GM18861 (cell line): ENCODE measurements around the gene CLEC10A.
"Not testable (repeated sequence)": the region's sequence is repeated elsewhere in the genome, so short reads cannot be mapped to it uniquely, and the experiment has no call there.

Experiments
- ATAC-seq: cut with Tn5 transposase; IDR thresholded peaks from one replicate; pipeline ENCODE4 v1.9.1; 2021; ENCODE audit not compliant: unreplicated experiment

Gene CLEC10A

DNA sequence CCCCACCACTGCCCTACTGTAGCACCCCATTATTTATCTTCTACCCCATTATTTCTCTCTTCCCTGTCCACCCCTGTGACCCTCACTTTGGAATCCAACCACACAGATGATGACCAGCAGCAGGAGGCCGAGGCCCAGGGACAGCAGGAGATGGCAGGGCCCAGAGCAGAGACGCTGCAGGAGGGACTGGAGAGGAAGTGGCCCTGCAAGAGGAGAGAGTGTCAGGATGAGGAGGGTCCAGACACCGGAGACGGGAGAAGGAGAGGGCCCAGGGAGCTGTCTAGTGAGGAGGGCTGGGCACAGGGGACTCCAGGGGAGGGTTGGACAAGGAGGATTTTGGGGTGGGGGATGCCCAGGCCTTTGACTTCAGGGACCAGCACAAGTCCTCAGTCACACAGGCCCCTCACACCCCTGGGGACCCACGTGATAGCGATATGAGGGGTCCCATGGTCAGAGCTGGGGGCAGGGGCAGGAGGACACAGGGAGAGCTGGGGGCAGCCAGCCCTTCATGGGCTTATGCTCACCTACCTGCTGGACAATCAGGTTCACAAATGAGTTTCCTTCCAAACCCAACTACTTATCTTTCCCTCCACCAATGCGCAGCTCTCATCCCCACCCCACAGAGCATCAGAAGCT is 2.0 kb downstream of the CLEC10A start:
- ATAC-seq = no peak

DNA sequence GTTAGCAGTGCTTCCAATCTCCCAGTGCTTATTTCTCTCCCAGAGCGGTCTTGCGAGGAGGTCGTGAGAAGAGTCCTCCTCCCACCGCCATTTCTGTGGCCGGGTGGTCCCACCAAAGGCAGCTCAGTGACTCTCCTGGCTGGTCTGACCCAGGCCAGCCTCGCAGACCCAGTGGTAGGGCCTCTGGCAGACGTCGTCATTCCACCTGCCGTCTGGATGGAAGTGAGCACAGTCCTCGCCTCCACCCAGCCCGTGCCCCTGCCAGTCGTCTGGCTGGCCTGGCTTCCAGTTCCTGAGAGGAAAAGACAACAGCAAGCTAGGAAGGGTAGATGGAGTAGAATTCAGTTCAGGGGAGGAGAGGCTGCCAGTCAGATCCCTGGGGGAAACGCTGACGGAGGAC is 5.1 kb downstream of the CLEC10A start:
- ATAC-seq = no peak

DNA sequence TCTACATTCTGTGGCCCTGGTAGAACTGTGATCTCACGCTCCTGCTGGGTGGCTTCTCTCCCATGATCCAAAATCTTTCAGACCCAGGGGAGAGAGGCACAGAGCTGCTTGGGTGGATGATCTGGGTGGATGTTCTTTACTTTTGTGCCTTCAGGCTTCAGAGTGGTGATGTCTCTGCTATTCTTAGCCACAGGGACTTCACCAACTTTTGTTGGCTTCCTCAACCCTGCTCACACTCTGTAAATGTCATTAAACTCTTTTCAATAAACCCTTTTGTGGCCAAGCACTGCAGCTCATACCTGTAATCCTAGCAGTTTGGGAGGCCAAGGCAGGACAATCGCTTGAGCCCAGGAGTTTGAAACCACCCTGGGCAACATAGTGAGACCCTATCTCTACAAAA is 7.6 kb downstream of the CLEC10A start:
- no peak for ATAC-seq

DNA sequence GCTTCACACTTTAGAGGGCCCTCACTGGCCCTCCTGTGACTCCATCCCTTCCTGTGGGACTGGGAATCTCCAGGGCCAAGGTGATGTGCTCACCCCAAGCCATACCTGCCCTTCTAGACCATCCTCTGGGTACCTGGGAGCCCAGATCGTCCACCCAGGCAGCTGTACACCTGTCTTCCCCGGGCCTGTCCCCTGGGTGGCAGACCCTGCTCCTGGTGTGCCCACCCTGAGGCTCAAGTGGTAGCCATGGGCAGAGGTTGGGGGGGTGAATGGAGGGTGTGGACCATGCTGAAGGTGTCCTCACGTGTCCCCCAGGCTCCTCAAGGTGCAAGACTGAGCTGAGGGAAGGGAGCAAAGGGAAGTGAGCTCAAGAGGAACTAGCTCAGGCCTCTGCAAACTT is 9.3 kb downstream of the CLEC10A start:
- ATAC-seq = no peak

DNA sequence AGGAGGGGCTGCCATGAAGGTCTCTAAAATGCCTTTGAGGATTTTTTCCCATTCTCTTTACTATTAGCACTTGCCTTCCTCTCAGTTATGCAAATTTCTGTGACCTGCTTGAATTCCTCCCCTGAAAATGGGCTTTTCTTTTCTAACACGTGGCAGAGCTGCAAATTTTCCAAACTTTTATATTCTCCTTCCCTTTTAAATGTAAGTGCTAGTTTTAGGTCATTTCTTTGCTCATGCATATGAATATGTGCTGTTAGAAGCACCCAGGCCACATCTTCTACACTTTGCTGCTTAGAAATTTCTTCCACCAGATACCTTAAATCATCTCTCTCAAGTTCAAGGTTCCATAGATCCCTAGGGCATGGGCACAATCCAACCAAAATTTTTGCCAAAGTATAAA is 11.8 kb downstream of the CLEC10A start:
- no peak for ATAC-seq

DNA sequence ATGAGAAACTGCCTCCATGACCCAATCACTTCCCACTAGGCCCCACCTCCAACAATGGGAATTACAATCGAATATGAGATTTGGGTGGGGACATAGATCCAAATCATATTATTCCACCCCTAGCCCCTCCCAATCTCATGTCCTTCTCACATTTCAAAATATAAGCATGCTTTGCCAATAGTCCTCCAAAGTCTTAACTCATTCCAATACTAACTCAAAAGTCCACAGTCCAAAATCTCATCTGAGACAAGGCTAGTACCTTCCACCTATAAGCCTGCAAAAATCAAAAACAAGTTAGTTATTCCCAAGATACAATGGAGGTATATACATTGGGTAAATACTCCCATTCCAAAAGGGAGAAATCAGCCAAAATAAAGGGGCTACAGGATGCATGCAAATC is 12.9 kb downstream of the CLEC10A start:
- ATAC-seq = no peak

DNA sequence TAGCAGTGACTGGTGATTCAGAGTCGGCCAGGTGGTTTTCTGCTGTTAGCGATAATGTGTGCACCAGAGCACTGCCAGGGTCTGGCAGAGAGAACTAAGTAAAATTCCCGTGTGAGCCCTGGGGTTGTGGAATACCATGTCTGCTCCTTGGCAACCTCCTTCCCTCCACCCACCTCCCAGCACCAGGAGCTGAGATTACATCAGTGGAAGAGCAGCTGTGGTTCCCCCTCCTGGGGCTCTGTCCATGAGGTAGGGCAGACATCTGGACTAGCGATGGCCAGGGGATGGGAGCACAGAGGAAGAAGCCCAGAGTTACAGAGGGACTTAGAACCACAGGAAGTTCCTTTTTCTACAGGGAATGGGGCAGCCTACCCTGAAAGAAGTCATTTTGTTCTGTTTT is 15.8 kb downstream of the CLEC10A start:
- ATAC-seq = no peak

DNA sequence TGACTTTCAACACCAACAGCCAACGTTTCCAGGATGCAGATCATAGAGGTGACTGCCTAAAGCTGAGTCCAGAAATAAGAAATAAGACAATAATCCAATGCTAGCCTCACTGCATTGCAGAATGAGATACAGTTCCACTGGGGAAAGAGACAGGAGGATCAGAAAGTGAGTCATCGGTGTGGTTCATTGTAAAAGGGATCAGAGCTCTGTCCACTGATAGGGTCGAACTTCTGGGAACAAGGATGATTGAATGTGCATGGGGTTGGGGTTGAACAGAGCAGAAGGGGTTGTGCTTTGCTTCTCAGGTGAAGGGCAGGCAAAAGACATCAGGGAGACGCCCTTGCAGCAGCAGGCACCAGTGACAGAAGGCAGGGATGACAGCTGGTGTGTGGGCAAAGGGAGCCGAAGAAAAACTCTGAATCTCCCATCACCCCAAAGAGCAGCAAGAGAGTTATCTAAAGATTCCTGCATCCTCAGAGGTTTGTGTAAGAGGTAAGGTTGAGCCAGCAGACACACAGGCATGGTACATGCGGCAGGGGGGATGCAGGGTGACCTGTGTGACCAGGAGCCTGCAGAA is 16.4 kb downstream of the CLEC10A start:
- no peak for ATAC-seq

DNA sequence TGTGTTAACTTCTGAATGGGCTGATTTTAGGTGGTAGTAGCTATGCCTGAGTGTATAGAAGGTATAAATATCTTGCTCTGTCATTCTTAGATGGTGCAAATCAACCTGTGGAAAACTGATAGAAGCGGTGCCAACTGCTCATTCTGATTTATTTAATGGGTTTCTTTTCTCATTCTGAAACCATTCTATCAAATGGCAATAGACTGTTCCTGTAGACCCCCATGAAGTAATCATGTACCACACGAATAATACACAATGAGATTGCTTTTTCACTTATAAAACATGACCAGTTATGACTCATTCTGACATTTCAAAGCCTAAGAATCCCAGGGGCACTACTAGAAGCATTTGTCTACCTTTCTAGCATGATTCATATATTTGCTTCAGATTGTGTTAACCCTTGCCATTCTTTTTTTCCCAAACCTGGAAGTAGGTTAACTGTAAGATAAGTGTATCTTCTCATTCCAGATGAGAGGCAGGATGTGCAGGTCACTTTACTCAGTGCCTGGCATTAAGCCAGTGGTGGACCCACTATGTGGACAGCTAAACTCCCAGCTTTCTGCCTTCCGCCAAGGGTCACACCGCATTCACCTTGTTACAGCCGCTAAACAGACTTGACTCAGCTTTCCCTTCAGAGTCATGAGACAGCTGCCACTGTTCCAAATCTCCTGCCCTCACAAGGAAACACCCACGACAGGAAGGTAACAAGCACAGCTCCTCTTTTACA is 19.7 kb downstream of the CLEC10A start:
- no peak for ATAC-seq

DNA sequence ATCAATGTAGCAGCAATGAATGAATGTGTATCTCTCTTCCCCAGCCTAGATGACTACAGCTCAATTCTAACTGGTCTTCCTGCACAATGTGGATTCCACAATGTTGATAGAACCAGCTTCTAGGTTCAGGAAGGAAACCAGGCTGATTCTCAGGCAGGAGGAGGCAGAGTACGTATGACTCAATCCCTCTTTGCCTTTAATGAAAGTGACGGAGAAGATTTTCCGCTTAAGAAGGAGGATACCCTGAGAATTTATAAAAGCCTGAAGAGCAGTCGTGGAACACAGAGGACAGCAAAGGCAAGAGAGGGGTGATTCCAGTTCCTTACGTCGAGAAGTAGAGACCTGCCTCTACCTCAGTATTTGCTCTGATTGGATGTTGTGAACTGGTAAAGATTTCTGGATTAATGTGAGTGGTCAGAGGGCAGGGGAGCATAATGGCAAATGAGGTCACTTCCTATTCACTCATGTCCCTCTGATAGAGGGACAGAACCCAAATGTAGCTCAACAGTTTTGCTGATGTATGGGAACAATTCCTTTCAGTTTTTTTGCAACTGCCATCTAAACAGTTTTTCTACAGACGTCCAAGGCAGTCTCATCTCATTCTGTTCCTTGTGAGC is 21.1 kb downstream of the CLEC10A start:
- no peak for ATAC-seq

DNA sequence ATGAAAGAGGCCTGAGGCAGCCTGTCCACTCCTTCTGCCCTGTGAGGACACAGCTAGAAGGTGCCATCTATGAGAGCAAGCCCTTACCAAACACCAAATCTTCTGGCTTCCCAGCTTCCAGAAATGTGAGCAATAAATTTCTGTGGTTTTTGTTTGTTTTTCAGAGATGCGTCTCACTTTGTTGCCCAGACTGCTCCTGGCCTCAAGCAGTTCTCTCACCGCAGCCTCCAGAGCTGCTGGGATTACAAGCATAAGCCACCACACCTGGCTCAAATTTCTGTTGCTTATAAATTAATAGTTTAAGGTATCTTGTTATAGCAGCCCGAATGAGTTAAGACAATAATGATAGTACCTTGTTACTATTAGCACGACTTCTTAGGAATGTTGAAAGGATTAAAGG is 23.7 kb downstream of the CLEC10A start:
- no peak for ATAC-seq

DNA sequence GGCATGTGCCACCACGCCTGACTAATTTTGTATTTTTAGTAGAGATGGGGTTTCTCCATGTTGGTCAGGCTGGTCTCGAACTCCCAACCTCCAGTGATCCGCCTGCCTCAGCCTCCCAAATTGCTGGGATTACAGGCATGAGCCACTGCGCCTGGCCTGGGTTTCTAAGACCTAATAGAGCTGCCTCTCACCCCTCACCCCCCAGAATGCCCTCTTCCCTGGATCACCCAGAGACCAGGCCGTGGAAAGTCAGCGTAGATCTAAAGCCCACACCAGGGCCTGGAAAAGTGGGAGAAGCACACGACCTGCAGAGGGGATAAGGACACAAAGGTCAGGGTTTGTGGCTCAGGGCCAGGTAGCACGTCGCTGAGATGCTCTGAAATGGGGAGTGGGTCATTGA is 29.5 kb downstream of the CLEC10A start:
- not testable (repeated sequence) for ATAC-seq

DNA sequence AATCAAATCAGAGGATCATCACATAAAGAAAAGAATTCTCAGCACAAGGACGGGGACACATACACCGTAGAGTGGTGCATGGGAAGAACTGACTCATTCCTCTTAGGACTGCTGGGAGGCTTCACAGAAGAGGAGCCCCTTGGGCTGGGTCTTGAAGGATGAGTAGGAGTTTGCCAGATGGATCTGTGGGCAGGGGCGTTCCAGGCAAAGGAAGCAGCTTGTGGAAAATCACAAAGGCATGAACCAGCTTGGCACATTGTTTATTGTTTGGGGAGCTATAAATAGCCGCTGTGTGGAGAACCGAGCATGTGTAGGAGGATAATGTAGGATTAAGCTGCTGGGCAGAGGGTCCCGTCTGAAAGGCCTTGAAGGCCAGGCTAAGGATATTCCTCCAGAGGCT is 31.1 kb downstream of the CLEC10A start:
- ATAC-seq = no peak

DNA sequence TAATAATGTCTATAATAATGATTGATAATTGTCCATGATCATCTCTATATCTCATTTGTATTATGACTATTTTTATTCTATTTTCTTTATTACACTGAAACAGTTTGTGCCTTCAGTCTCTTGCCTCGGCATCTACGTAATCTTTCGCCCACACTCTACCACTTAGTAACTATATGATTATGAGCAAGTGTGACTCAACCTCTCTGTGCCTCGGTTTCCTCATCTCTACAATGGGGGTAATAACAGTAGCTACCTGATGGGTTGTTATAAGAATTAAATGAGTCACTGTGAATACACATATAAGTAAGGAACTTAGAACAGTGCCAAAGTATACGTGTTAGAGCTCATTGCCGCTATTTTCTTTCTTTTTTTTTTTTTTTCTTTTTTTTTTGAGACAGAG is 32.5 kb downstream of the CLEC10A start:
- no peak for ATAC-seq

DNA sequence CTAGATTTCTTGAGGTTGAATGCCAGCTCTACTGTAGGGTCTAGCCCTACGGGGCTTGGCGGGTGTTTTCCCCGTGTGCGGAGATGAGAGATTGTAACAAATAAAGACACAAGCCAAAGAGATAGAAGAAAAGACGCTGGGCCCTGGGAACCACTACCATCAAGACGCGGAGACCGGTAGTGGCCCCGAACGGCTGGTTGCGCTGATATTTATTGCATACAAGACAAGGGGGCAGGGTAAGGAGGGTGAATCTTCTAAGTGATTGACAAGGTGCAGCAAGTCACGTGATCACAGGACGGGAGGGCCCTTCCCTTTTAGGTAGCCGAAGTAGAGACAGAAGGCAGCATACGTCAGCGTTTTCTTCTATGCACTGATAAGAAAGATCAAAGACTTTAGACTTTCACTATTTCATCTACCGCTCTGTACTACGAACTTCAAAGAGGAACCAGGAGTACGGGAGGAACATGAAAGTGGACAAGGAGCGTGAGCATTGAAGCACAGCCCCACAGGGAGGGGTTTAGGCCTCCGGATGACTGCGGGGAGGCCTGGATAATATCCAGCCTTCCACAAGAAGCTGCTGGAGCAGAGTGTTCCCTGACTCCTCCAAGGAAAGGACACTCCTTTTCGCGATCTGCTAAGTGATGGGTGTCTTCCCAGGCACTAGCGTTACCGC is 33.2 kb downstream of the CLEC10A start:
- not testable (repeated sequence) for ATAC-seq

DNA sequence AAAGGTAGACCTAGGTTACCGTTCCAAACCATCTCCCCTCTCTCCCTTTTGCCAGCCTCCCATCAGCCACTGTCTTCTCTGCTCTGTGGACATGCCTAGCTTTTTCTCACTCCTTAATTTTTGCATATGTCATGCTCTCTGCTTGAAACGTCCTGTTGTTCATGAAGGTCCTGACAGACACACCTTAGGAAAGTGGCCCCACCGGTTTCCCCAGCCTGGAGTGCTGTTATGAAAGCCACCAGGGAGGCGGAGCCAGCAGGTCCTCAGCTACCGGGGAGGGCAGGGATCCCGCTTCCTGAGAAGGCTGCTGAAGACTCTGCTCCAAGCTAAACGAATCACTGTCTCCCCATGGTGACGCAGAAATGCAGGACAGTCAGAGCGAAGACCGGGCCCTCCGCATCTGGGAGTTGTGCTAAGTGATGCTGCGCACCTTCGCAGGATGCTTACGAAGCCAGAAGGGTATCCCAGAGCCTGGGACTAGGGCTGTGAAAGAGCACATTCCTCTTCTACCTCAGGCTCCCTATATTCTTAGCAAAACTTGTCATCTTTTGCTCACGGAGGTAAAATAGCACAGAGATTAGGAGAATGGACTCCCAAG is 33.8 kb downstream of the CLEC10A start:
- no peak for ATAC-seq

DNA sequence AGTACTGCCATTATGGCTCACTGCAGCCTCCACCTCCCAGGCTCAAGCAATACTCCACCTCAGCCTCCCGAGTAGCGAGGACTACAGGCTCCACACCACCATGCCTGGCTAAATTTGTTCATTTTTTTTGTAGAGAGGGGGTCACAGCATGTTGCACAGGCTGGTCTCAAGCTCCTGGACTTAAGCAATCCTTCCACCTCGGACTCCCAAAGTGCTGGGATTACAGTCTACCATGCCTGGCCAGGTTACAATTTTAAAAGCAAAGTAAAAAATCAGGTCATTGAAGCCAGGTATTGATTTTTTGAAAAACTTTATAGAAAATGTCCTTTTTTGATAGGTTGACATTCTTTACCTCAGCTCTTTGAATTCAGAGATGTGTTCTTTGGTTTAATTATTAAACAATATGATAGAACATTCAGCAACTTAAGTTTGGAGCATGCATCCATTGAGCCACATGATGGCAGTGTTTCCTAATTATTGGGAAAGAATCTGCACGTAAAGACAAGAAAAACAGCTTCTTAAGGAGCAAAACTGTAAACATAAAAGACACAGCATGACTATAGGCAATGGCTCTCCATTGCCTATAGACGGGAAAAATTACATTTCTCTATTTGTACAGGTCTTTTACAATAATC is 34.4 kb downstream of the CLEC10A start:
- ATAC-seq = no peak

DNA sequence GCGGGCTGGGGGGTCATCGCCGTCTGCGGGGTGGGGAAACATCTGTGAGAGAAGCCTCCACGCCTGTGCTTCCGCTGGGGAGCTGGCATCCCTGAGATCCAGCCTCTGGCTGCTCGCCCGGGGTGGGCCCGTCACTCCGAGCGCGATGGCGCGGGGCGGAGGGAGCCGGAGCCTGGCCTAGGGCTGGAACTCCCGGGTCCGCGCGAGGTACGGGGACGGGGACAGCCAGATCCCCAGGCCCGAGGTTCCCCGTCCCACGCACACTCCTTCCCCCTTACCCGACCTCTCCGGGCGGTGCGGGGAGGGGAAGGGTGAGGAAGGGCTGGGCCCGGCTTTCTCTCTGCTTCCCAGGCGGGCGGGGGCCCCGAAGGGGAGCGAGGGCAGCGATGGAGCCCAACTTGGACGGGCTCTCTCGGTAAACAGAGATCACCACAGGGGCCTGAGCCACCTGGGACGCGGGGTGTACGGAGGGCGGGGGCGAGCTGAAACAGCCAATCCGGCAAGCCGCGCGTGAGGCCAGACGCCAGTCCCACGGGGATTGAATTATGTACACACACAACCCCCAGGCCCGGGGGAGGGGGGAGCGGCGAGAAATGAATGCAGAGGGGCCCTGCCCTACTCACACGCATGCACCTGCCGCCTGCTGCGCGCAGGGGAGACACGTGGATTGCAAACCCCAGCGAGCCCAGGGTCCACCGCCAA is 36.4 kb downstream of the CLEC10A start, which contains the start of gene SLC16A11:
Gene SLC16A11 (minus strand): TSS at position 596 of the 702 bp plus-strand sequence. CDS start 579 bp downstream, at position 17.
- ATAC-seq = no peak

DNA sequence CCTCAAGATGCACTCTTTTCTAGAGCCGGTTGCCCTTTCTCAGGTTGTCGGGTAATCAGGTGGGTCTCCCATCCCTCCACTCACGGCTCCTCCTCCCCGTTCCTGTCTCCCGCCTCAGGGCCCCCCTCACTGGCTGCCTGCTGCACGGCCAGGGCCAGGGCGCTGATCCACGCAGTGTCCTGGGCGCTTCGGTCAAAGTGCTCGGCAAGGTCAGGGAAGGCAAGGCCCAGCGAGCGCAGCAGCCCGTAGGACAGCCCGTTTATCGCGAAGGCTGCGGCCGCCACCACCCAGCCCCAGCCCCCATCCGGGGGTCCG is 36.9 kb downstream of the CLEC10A start:
- no peak for ATAC-seq
